Vagina (tissue), 2 donors: ENCODE measurements around the gene ANKIB1.

Experiments
- POLR2A ChIP-seq, 2 donors: fragments of 450-650 bp; IDR thresholded peaks; one replicate each; pipeline ENCODE4 v1.6.1; 2017; ENCODE audit warnings: antibody characterized with exemption in 2 of 2, mild to moderate bottlenecking in 2 of 2, moderate library complexity in 2 of 2
- POLR2AphosphoS5 ChIP-seq, 2 donors: sonication (generic); formaldehyde crosslinking; IDR thresholded peaks; one replicate each; pipeline ENCODE4 v1.9.0; 2017; ENCODE audit warnings: antibody characterized with exemption in 2 of 2, mild to moderate bottlenecking in 2 of 2, low read depth in 1 of 2; ENCODE audit not compliant: insufficient read depth in 1 of 2
- TF ChIP-seq, protein P1 (sequence below), 3 experiments: fragments of 450-650 bp in 2 of 3; fragments of 200-600 bp in 1 of 3; sonication (generic) in 1 of 3; IDR thresholded peaks; one replicate each; pipeline ENCODE4 v1.5.1; 2017 to 2019; ENCODE audit warnings: antibody characterized with exemption in 3 of 3, mild to moderate bottlenecking in 2 of 3, moderate library complexity in 2 of 3

- TF ChIP-seq, protein P1, sequence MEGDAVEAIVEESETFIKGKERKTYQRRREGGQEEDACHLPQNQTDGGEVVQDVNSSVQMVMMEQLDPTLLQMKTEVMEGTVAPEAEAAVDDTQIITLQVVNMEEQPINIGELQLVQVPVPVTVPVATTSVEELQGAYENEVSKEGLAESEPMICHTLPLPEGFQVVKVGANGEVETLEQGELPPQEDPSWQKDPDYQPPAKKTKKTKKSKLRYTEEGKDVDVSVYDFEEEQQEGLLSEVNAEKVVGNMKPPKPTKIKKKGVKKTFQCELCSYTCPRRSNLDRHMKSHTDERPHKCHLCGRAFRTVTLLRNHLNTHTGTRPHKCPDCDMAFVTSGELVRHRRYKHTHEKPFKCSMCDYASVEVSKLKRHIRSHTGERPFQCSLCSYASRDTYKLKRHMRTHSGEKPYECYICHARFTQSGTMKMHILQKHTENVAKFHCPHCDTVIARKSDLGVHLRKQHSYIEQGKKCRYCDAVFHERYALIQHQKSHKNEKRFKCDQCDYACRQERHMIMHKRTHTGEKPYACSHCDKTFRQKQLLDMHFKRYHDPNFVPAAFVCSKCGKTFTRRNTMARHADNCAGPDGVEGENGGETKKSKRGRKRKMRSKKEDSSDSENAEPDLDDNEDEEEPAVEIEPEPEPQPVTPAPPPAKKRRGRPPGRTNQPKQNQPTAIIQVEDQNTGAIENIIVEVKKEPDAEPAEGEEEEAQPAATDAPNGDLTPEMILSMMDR (IDR thresholded peaks at IDR 0.05), result no peak
- TF ChIP-seq POLR2AphosphoS5 (IDR thresholded peaks at IDR 0.05; ENCODE audit: insufficient read depth in 1 of 2, low read depth in 1 of 2) (no peak), POLR2A (IDR thresholded peaks at IDR 0.05) (no peak)
These were observed 80.1 kb downstream of the ANKIB1 start for GRCh38 chr7:92325858-92326257.
